Activated CD4-positive, CD25-positive, alpha-beta regulatory T cell treated with anti-CD3 and anti-CD28 coated beads, Interleukin-2, amount 50 U/mL, for 16 hours (primary cell): Measurements from ENCODE around the gene COCH.

Experiments
- DNase-seq: peaks from one replicate; pipeline ENCODE4 v3.0.0-alpha.2; 2020; ENCODE audit warnings: low read depth, low spot score

COCH gene

DNA sequence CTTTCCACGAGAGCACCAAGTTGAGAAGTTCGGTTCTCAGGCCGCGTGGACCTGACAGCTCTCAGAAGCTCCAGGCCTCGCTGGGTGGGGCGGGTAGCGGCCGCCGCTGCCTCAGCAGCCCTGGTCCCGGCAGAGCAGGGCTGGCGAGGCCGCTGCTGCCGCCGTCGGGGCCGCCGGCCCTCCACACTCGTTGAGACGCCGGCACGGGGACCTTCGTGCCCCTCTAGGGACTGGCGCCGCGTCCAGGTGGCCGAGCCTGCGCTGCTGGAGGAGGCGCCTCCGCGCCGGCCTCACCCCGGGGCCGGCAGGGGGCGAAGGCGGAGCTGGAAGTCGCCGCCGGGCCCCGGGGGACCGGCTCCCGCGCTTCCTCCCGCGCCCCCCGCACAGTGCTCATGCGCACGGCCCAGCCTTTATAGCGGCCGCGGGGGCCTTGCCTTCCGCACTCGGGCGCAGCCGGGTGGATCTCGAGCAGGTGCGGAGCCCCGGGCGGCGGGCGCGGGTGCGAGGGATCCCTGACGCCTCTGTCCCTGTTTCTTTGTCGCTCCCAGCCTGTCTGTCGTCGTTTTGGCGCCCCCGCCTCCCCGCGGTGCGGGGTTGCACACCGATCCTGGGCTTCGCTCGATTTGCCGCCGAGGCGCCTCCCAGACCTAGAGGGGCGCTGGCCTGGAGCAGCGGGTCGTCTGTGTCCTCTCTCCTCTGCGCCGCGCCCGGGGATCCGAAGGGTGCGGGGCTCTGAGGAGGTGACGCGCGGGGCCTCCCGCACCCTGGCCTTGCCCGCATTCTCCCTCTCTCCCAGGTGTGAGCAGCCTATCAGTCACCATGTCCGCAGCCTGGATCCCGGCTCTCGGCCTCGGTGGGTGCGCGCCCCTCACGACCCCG, at the start of gene COCH:
TSS of gene COCH (plus strand) at position 440 of the 879 bp plus-strand sequence. CDS start at position 820, 380 bp downstream.
- DNase-seq, result no peak

DNA sequence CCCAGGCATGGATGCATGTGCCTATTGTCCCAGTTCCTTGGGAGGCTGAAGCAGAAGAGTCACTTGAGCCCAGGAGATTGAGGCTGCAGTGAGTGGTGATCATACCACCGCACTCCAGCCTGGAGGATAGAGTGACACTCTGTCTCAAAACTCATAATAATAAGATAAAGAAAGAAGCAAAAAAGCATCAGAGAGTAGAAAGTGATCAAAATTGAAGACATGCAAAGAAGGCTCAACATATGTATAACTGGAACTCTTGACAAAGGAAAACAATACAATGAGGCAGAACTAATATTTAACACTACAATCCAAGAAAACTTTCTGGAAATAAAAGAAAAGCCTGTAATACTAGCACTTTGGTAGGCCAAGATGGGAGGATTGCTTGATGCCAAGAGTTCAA, 48.3 kb upstream of the COCH start:
- DNase-seq, result no peak

DNA sequence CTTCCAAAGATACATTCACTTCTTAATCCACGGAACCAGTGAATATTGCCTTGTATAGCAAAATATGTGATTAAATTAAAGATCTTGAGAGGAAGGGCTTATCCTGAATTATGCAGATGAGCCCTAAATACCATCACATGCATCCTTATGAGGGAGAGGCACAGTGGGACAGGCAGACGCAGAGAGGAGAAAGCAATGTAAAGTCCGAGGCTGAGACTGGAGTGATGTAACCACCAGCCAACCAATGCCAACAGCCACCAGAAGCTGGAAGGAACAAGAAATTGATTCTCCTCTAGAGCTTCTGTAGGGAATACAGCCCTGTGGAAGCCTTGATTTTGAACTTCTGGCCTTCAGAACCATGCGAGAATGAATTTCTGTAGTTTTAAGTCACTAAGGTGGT, 44.5 kb upstream of the COCH start:
- no peak for DNase-seq

DNA sequence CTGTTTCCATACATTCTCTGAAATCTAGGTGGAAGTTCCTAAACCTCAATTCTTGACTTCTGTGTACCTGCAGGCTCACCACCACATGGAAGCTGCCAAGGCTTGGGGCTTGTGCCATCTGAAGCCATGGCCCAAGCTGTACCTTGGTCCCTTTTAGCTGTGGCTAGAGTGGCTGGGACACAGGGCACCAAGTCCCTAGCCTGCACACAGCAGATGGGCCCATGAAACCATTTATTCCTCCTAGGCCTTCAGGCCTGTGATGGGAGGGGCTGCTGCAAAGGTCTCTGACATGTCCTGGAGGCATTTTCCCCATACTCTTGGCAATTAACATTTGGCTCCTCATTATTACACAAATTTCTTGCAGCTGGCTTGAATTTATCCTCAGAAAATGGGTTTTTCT, 40.0 kb upstream of the COCH start:
- no peak for DNase-seq

DNA sequence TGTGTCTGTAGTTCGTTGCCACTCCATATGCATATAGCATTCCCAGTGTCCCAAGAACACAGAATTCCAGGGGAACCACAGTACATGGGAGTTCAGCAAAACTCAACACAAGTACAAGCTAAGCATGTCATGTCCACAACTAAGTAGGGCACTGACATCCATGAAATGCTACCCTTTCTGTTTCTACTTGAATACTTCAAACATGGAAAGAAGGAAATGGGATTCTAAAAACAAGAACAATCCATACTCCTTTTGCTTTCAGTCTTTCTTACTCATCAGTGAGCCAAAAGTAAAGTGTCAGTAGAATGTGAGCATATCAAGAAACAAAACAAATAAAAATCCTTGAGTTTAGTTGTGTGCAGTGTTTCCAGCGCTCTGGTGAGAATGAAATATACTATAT, 36.0 kb upstream of the COCH start:
- DNase-seq, result no peak

DNA sequence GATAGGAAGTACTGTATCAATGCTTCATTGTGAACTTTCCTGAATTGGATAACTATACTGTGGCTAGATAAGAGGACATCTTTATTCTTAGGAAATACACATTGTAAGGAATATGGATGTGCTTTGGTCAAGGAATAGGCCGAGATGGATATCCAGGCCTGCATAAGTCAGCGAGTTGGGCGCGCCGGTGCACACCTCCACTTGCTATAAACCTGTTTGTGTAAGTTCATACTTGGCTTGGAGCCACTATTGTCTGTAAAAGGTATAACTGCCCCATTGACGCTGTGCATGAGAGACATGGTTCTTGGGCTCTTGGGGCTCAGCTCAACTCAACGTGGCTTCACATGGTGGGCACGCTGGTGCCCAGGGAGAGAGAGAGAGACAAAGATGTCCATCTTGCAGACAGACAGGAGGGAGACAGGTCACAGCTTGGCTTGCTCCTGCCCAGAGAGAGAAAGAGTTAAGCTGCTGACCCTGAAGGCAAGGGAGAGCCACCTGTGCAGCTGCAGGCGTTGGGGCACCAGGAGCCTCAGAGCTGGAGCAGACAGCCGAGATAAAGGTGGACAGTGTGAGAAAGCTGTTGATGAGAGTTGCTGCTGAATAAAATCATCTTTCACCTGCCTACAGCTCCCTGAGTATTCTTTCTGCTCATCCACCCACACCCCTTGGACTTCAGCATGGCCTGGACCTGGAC, 34.1 kb upstream of the COCH start:
- no peak for DNase-seq

DNA sequence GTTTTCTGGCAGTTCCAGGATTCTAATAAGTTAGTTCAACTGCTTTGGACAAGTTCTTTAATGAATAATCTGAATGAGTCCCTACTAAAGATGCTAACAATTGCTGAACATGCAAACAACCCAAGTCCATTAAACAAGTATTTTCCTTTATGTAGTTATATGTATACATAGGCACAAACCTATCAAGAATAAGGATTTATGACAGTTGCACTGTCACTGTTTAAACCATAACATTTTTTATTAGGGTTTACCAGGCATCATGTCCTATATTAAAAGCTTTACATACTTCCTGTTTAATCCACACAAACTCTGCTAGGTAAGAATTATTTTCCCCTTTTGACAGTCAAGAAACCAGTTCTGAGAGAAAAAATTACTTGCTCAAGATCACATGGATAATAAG, 31.9 kb upstream of the COCH start:
- no peak for DNase-seq

DNA sequence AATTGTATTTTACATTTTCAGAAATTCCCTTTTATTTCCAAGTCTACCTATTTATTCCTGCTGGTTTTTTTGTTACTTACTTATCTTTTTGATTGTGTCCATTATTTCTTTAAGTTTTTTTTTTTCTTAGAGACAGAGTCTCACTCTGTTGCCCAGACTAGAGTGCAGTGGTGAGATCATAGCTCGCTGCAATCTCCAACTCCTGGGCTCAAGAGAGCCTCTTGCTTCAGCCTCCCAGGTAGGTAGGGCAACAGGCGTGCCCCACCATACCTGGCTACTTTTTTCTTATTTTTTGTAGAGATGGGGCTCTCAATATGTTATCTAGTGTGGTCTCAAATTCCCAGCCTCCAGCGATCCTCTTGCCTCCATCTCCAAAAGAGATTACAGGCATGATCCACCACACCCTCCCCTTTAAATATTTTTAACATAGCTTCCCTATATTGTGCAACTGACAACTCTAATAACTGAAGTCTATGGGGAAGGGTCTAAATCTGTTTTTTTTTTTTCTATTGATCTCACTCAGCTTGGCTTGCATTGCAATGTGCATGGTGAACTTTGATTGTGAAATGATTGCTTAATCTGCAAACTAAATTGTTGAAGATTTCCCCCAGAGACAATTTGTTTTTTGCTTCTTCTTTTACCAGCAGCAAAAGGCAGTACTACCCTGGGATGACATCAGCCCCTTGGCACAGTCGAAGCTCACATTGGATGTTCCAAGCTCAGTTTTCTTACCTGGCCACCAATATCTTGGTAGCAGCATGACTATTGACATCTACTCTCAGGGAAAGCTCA, 25.7 kb upstream of the COCH start:
- DNase-seq, result no peak

DNA sequence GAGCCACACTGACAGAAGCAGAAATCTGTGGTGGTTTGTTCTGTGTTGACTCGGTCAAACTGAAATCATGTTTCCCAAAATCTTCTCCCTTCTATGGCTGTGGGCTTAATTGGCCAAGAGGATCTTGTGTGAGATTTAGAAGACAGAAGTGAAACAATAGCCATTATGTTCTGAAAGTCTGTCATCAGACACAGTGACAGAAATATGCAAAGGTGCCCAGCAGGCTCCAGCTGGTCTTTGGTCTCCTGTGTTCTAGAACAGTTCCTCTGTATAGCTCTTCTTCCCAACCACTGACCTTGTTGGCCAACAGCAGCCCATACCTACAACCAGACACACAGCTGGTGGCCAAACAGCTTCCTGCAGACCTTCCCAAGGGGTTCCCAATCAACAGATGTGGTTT, 25.0 kb upstream of the COCH start:
- DNase-seq, result no peak

DNA sequence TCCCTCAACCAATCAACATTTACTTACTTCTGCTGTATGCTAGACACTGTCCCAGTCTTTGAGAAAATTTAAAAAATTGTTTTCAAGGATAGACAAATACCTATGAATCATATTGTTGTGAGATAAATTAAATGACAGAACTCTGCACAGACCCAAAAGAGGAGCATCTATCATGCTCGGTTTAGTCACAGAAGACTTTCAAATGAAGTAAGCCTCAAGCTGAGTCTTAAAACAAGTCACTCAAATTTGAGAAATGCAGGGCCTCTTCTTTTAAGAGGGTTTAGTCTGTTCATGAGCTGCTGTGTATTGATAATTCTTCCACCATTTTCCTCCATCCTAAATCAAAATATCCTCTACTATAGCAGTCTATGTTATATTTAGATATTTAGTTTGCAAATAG, 24.4 kb upstream of the COCH start:
- no peak for DNase-seq

DNA sequence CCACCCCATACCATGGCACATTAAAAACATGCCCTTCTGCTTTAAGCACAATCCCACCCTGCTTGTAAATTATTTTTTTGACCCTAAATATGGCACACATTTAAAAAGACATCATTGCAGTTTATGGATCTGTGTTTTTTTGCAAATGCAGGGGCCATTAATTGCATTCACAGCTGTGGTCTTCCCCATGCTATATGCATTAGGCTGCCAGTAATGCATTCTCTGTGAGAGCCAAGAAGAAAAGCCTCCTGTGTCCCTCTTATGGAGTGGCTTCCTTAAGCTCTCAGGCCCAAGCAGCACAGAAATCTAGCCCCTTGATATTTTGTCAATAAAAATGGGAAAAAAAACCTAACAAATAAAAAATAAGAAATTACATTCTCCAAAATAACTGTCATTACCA, 20.4 kb upstream of the COCH start:
- DNase-seq, result no peak

DNA sequence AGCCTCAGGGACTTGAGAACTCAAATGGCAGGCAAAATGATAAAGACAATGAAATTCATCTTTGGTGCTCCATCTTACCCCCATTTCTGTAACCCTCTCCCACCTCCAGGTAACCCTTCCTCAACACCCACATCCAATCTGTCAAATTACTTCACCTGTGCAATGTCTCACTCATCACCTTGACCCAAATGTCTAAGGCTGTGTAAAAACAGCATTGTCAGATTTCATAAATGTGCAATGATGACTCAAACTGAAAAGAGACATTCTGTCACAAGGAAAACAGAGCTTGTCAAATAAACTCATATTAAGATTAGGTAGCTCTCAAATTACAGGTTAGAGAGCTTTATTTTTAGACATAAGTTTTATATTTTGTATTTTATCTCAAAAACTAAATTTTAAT, 19.9 kb upstream of the COCH start:
- no peak for DNase-seq

DNA sequence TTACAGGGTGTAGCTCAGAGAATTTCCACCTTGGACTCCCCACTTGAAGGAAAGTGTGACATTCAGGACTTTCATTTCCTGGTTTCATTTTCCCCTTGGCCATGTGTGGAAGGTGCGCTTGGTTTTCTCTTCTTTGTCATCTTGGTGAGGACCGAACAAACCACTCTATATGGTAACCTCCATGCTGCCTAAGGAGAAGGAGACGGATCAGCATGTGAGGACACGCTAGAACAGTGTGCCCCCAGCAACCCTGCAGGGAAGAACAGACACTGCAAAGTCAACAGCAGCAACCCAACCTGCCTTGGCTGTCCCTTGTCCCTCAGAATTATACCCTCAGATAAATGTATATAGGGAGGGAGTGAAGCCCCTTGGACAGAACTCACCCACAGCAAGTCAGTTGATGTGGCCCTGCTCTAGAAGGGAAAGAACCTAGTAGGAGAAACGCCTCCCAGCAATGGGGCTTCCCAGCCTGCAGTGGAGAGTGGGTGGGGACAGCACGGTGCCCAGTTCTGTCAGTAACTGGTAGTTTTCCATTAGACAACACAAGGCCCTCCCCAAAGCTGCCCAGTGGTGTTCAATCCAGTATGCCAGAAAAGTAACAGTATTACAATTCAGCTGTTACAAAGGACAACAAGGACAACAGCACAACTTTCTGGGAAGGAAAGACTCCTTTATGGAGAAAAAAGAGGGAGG, 18.9 kb upstream of the COCH start:
- DNase-seq, result no peak

DNA sequence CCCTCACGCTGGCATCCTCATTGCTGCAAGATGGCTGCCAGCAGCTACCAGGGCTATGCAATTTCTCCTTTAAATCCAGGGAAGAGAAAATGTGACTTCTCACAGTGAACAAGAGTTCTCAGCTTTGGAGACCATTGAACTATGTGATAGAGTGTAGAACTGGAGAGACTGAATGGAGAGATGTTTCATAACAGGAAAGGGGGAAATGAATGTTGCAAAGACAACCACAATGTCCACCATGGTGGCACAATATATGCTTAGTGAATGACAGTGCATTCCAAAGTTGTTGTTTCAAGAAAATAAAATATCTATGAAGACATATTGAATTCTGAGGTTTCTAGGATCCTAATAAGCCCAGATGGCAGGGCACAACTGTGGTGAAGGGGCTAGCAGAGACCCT, 13.2 kb upstream of the COCH start:
- no peak for DNase-seq

DNA sequence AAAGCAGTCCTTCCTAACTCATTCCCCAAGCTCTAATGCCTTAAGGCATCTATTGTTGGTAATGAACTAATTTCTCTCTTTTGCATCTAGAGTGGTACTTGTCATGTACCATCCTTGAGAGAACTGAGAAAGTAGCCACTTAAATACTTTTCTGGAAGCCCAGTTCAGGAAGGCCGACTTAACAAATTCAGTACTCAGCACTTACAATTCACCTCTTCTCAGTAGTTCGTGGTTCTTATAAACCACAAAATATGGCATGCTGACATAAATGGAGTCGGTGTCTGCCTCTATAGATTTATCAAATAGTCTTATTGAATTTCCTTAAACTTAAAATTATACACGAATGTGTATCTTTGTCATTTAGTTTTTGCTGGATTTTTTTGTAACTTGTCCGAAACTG, 9.4 kb upstream of the COCH start:
- no peak for DNase-seq

DNA sequence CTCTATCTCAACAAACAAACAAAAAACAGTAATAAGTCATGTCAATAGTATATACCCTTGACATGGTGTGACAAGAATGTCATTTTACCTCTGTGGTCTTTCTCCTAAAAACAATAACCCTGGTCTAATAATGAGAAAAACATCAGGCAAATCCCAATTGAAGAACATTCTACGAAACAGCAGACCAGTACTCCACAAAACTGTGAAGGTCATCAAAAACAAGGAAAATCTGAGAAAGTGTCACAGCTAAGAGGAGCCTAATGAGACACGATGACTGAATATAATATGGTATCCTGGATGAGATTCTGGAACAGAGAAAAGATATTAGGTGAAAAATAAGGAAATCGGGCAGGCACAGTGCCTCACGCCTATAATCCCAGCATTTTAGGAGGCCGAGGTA, 5.6 kb upstream of the COCH start:
- DNase-seq, result no peak

DNA sequence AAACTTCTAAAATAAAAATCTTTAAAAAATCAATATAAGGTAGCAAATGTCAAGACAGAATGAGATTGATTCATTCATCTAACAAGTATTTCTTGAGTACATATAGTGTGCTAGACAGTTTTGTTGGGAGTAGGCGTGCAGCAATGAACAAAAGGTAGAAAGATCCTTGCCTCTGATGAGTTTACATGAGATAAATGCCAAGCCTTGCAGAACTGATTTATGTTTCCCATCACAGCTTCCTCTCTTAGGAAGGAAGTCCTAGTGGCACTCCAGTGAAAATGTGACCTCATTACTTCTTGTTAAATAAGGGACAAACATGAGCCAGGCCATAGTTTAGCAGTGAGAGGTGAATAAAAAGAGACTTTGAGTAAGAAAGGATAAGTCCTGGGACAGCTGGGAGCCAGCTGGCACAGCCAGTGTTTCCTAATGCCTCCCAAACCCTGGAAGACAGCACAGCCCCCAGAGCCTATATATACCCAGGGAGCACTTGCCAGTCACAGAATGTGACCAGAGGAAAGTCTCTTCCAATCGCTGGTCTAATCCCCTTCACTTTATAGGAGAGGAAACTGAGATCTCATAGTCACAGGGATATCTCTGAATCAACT, 4.7 kb upstream of the COCH start:
- DNase-seq, result no peak

DNA sequence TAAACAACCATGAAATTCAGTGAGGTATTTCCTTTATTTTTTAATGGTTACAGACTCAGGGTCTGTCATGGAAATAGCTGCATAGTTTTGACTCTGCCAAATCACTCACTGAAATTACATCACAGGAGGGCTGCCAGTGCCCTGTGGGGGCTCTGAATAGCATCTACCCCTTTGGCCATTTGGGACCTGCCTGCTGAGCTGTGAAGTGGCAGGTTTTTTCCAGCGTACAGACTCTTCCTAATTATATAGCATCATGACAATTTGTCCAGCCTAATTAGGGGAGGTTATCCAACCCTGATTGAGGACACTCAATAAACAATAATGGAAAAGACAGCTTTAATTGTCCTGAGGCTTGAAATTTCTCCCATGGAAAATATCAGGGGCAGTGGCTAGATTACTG, 1.8 kb upstream of the COCH start:
- DNase-seq, result no peak

DNA sequence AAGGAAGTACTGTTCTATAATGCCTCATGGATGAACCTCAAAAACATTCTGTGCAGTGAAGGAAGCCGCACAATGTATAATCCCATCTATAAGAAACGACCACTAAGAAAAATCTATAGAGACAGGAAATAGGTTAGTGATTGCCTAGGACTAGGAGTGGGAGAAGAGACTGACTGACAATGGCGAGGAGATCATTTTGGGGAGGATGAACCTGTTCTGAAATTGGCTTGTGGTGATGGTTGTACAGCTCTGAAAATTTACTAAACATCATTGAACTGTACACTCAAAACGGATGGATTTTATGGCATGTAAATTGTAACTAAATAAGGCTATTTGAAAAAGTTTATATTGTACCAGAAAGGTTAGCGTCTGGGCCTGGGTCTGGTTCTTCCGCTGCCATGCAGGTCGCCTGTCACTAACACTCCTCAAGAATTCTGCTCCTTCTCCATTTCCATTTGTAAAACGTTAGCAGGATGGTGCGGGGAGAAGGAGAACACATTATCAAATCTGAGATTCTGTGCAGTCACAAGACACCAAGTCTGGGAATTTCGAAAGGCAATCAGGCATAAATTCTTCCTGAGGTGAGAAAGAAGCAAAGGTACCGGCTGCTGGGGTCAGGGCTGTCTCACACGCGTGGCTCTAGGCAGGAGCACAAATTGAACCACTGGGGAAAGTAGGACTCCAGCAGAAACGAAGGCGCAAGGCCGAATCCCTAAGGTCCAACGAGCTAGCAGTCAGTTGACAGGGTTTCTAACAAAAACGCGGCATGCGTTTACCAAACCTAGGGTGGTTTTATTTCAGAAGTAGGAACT, 845 bp upstream of the COCH start:
- no peak for DNase-seq

DNA sequence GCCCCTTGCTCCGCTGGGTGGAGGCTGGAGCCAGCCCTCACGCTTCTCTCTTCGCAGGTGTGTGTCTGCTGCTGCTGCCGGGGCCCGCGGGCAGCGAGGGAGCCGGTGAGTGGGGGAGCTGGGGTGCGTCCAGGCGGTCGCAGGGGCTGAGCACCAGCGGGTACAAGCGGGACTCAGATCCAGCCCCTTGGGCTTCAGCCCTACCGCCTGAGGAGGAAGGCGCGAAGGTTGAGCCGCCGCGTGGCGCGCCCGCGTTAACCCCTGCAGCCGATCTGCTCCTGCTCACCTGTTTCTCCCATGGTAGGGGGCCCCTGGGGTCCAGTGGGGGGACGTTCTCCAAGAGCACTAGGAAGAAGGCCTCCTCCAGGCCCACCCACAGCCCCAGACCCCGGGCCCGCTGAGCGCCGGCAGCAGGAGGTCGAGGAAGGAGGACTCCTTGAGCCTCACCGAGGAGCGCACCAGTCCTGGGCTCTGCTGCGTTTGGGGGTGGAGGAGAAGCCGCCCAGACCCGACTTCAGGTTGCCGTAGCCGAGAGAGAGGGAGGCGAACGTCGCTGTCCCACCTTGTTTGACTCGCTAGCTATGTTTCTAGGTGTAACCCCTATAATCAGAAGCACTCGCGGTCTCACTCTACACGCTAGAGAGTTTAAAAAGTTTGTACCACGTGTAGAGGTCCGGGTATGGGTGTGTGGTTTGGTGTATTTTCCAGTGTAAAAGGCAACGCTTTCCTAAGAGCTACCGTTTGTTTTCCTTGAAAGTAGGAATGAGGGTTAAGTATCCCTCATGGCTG, 834 bp downstream of the COCH start:
- no peak for DNase-seq
